ENCODE data around the gene ARFGEF3. TPM values are rescaled to one million over a fixed set of nuclear protein-coding genes. Genes with fewer than 3 reads are reported as not detected.
A peak's percentile ranks its signal among the peaks of the same experiment; 100 is the strongest.
"Not testable (repeated sequence)": the region's sequence is repeated elsewhere in the genome, so short reads cannot be mapped to it uniquely, and the experiment has no call there.

Gene ARFGEF3
- total RNA-seq, 1 donor = under 0.01 TPM

DNA sequence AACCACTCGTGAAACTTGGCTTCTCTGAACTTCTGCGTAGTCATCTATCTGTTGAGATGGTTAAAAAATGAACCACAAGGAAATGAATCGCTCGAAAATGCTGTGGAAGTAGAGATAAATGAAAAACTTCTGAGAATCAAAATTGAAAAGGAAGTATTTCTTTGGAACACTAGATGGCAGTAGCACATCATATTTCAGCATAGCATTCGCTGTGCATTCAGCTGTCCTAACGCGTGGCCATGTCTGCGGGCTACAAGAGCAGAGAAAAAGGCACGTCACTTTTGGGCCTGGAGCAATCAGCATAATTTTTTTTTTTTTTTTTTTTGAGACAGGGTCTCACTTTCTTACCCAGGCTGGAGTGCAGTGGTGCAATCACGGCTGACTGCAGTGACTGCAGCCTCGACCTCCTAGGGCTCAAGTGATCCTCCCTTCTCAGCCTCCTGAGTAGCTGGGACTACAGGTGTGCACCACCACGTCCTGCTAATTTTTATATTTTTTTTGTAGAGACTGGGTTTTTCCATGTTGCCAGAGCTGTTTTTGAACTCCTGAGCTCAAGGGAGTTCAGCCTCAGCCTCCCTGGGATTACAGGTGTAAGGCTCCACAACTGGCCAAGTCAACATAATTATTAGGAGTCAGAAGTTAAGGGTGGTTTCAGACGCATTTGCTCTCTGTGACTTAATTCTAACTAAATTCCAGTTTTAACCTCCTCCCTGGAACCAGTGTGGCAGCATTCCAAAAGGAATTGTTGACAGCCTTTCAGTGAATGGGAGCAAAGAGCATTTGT, 45.7 kb upstream of the ARFGEF3 start:
- Histone ChIP-seq H3K4me2 (ENCODE audit: insufficient read depth, low read length) (no peak overlapping the region), H3K9me3 (ENCODE audit: low read depth, low read length) (no peaks in the 10 kb centered on the region), H3K27me3 (ENCODE audit: insufficient read depth, low read length) (peaks cover 29% of the 10 kb centered on the region), H3K36me3 (ENCODE audit: insufficient read depth, low read length) (no peaks in the 10 kb centered on the region), H3K4me3 (ENCODE audit: insufficient read depth, low read length) (no peak overlapping the region), H3K79me2 (ENCODE audit: insufficient read depth, low read length) (no peaks in the 10 kb centered on the region), H3K27ac (ENCODE audit: low read depth, low read length) (no peak overlapping the region), H2AFZ (ENCODE audit: low read length) (no peak overlapping the region), H3K4me1 (ENCODE audit: insufficient read depth, low read length) (no peaks in the 10 kb centered on the region), H4K20me1 (ENCODE audit: insufficient read depth, low read length) (no peaks in the 10 kb centered on the region)
- DNase-seq (ENCODE audit: insufficient read length, low spot score, missing footprints) = peak; percentile 68
- TF ChIP-seq, protein P1, sequence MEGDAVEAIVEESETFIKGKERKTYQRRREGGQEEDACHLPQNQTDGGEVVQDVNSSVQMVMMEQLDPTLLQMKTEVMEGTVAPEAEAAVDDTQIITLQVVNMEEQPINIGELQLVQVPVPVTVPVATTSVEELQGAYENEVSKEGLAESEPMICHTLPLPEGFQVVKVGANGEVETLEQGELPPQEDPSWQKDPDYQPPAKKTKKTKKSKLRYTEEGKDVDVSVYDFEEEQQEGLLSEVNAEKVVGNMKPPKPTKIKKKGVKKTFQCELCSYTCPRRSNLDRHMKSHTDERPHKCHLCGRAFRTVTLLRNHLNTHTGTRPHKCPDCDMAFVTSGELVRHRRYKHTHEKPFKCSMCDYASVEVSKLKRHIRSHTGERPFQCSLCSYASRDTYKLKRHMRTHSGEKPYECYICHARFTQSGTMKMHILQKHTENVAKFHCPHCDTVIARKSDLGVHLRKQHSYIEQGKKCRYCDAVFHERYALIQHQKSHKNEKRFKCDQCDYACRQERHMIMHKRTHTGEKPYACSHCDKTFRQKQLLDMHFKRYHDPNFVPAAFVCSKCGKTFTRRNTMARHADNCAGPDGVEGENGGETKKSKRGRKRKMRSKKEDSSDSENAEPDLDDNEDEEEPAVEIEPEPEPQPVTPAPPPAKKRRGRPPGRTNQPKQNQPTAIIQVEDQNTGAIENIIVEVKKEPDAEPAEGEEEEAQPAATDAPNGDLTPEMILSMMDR (IDR thresholded peaks at IDR 0.05; ENCODE audit: extremely low read depth, low read depth, low read length) = peak; percentile 66

DNA sequence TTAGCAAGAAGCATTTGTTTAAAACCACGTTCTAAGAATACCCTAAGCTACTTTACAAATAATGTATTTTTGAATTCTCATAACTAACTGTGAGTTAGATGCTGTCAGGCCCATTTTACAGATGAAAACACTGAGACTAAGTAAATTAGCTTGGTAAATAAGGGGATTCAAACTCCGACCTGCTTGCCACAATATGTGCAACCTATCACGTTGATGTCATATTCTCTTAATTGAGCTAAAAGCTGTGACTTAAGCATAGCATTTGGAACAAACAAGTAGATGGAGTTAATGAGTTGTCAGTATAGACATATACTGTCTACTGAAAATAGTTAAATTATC, 45.1 kb upstream of the ARFGEF3 start:
- no peak for DNase-seq (ENCODE audit: insufficient read length, low spot score, missing footprints)
- TF ChIP-seq, protein P1 (IDR thresholded peaks at IDR 0.05; ENCODE audit: extremely low read depth, low read depth, low read length) = no peak
- H4K20me1 ChIP-seq (ENCODE audit: insufficient read depth, low read length) = no peaks in the 10 kb centered on the region
- H3K4me2 ChIP-seq (ENCODE audit: insufficient read depth, low read length) = no peak overlapping the region
- H3K9me3 ChIP-seq (ENCODE audit: low read depth, low read length) = no peaks in the 10 kb centered on the region
- H3K79me2 ChIP-seq (ENCODE audit: insufficient read depth, low read length) = no peaks in the 10 kb centered on the region
- no peak overlapping the region for H3K4me3 ChIP-seq (ENCODE audit: insufficient read depth, low read length)
- no peaks in the 10 kb centered on the region for H3K4me1 ChIP-seq (ENCODE audit: insufficient read depth, low read length)
- peaks cover 29% of the 10 kb centered on the region for H3K27me3 ChIP-seq (ENCODE audit: insufficient read depth, low read length)
- H2AFZ ChIP-seq (ENCODE audit: low read length) = no peak overlapping the region
- no peaks in the 10 kb centered on the region for H3K36me3 ChIP-seq (ENCODE audit: insufficient read depth, low read length)
- no peak overlapping the region for H3K27ac ChIP-seq (ENCODE audit: low read depth, low read length)

DNA sequence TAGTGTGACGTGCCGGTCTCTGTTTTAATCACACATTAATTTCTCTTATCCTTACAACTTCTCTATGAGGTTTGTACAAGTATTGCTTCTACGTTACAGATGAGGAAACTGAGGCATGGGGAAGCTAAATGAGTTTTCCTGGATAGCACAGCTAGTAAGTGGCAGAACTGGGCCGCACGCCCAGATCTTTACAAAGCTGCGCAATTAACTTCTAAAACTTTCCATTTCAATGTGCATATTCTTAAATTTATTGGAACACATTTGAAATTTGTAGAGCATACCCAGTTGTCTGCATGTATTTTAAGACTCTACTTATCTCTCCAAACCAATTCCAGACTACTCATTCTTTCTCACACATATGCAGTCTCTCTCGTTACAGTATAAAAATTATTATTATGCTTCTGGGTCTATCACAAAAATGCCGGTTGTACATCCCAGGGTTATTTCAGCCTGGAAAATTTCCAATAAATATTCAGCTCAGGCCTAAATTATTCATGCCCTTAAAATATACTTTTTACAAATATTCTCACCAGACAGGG, 44.3 kb upstream of the ARFGEF3 start:
- TF ChIP-seq, protein P1 (IDR thresholded peaks at IDR 0.05; ENCODE audit: extremely low read depth, low read depth, low read length) = no peak
- no peaks in the 10 kb centered on the region for H3K36me3 ChIP-seq (ENCODE audit: insufficient read depth, low read length)
- no peaks in the 10 kb centered on the region for H4K20me1 ChIP-seq (ENCODE audit: insufficient read depth, low read length)
- H3K4me1 ChIP-seq (ENCODE audit: insufficient read depth, low read length) = no peaks in the 10 kb centered on the region
- H2AFZ ChIP-seq (ENCODE audit: low read length) = no peak overlapping the region
- peaks cover 33% of the 10 kb centered on the region for H3K27me3 ChIP-seq (ENCODE audit: insufficient read depth, low read length)
- H3K4me3 ChIP-seq (ENCODE audit: insufficient read depth, low read length) = no peak overlapping the region
- H3K9me3 ChIP-seq (ENCODE audit: low read depth, low read length) = no peaks in the 10 kb centered on the region
- H3K79me2 ChIP-seq (ENCODE audit: insufficient read depth, low read length) = no peaks in the 10 kb centered on the region
- no peak for DNase-seq (ENCODE audit: insufficient read length, low spot score, missing footprints)
- H3K27ac ChIP-seq (ENCODE audit: low read depth, low read length) = no peak overlapping the region
- no peak overlapping the region for H3K4me2 ChIP-seq (ENCODE audit: insufficient read depth, low read length)

DNA sequence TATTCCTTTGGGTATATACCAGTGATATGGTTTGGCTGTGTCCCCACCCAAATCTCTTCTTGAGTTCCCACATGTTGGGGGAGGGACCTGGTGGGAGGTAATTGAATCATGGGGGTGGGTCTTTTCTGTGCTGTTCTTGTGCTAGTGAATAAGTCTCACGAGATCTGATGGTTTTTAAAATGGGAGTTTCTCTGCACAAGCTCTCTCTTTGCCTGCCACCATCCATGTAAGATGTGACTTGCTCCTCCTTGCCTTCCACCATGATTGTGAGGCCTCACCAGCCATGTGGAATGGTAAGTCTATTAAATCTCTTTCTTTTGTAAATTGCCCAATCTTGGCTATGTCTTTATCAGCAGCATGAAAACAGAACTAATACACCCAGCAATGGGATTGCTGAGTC, 42.5 kb upstream of the ARFGEF3 start:
- not testable (repeated sequence) for H3K9me3 ChIP-seq (ENCODE audit: low read depth, low read length)

More for the DNA sequence above, 42.5 kb upstream of the ARFGEF3 start:
- not testable (repeated sequence) for H3K4me1 ChIP-seq (ENCODE audit: insufficient read depth, low read length); H4K20me1 ChIP-seq (ENCODE audit: insufficient read depth, low read length); H2AFZ ChIP-seq (ENCODE audit: low read length); H3K27ac ChIP-seq (ENCODE audit: low read depth, low read length); DNase-seq (ENCODE audit: insufficient read length, low spot score, missing footprints); H3K4me2 ChIP-seq (ENCODE audit: insufficient read depth, low read length); H3K79me2 ChIP-seq (ENCODE audit: insufficient read depth, low read length); H3K36me3 ChIP-seq (ENCODE audit: insufficient read depth, low read length); H3K4me3 ChIP-seq (ENCODE audit: insufficient read depth, low read length)
- H3K27me3 ChIP-seq (ENCODE audit: insufficient read depth, low read length) = peaks cover 32% of the 10 kb centered on the region
